ENCODE measurements around the gene PRKACG.

The PRKACG gene

DNA sequence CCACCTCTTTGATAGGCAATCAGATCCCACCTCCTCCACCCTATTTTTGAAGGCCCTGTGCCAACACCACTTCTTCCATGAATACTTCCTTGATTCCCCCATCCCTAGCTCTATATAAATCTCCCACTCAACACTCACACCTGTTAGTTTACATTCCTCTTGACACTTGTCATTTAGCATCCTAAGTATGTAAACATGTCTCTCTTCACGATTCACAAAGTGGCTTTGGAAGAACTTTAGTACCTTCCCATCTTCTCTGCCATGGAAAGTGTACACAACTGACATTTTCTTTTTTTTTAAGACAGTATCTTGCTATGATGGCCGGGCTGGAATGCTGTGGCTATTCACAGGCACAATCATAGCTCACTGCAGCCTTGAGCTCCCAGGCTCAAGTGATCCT lies 20.2 kb upstream of the PRKACG start:
- TF ChIP-seq, protein P1, sequence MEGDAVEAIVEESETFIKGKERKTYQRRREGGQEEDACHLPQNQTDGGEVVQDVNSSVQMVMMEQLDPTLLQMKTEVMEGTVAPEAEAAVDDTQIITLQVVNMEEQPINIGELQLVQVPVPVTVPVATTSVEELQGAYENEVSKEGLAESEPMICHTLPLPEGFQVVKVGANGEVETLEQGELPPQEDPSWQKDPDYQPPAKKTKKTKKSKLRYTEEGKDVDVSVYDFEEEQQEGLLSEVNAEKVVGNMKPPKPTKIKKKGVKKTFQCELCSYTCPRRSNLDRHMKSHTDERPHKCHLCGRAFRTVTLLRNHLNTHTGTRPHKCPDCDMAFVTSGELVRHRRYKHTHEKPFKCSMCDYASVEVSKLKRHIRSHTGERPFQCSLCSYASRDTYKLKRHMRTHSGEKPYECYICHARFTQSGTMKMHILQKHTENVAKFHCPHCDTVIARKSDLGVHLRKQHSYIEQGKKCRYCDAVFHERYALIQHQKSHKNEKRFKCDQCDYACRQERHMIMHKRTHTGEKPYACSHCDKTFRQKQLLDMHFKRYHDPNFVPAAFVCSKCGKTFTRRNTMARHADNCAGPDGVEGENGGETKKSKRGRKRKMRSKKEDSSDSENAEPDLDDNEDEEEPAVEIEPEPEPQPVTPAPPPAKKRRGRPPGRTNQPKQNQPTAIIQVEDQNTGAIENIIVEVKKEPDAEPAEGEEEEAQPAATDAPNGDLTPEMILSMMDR (IDR thresholded peaks at IDR 0.05; ENCODE audit: low read length) = no peak
- TF ChIP-seq EZH2 (IDR thresholded peaks at IDR 0.05; ENCODE audit: borderline replicate concordance, low read length) = no peak
- no peak overlapping the region for H3K4me3 ChIP-seq (ENCODE audit: low read depth, low read length, poor library complexity, severe bottlenecking)
- no peaks in the 10 kb centered on the region for H4K20me1 ChIP-seq (ENCODE audit: insufficient read depth, low read length)
- H3F3A ChIP-seq (ENCODE audit: insufficient read depth, low read length) = no peaks in the 10 kb centered on the region
- H3K36me3 ChIP-seq (ENCODE audit: insufficient read depth, low read length) = no peaks in the 10 kb centered on the region; the same call in 1 of the 2 replicates
- peaks cover 6% of the 10 kb centered on the region; the same call in 1 of the 2 replicates for H3K9me3 ChIP-seq (ENCODE audit: low read length)
- H3K4me2 ChIP-seq (ENCODE audit: low read length) = no peak overlapping the region
- H3K27me3 ChIP-seq (ENCODE audit: insufficient read depth, low read length) = 0 out of 2 replicates have a peak, but pooled peaks cover 4% of the 10 kb centered on the region
- peaks cover 10% of the 10 kb centered on the region for H3K4me1 ChIP-seq (ENCODE audit: insufficient read depth, low read length, severe bottlenecking)
- H3K79me2 ChIP-seq (ENCODE audit: insufficient read depth, low read length) = peaks cover 10% of the 10 kb centered on the region; the same call in 1 of the 2 replicates
- no peak overlapping the region for H3K9ac ChIP-seq (ENCODE audit: low read length)
- no peaks in the 10 kb centered on the region for H3K9me2 ChIP-seq (ENCODE audit: low read depth, low read length)
- H2AFZ ChIP-seq (ENCODE audit: low read length) = no peak overlapping the region
- no peak overlapping the region for H3K27ac ChIP-seq (ENCODE audit: low read depth, low read length, poor library complexity, severe bottlenecking)

DNA sequence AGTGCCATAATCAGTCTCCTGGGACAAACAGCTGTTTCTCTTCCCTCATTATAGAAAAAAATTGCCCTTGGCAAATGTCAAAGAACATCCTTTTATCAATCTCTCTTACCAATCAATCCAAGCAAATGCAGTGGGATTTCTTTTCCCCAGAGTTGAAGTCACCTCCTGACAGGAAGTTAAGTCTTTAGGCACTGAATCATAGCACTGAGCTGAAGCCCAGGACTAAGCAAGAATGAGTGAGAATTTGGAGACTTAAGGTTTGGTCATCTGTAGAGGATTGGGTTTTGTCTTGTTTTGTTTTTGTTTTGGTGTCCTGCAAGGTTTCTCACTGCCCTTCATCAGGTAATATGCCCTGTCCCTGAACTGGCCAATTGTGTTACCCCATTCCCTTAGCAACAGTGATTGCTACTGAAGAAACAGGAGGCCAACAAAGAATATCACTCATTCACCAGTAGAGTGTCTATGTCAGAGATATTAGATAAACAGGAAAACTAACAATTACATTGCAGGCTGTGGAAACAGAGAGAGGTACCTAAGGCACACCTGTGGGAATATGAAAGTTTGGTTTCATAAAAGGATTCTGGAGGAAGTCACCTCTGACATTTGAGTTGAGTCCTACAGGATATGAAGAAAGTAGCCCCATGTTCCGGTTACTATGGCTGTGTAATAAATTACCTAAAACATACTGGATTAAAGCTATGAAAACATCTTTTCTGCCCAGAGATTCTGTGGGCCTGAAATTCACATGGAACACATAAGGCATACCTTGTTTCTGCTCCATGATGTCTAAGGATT lies 17.1 kb upstream of the PRKACG start:
- H3K4me1 ChIP-seq (ENCODE audit: insufficient read depth, low read length, severe bottlenecking) = no peaks in the 10 kb centered on the region
- no peak overlapping the region for H3K9ac ChIP-seq (ENCODE audit: low read length)
- TF ChIP-seq EZH2 (IDR thresholded peaks at IDR 0.05; ENCODE audit: borderline replicate concordance, low read length) = no peak
- TF ChIP-seq, protein P1 (IDR thresholded peaks at IDR 0.05; ENCODE audit: low read length) = no peak
- H3K36me3 ChIP-seq (ENCODE audit: insufficient read depth, low read length) = no peaks in the 10 kb centered on the region; the same call in 1 of the 2 replicates
- H3K9me2 ChIP-seq (ENCODE audit: low read depth, low read length) = no peaks in the 10 kb centered on the region
- H3K27me3 ChIP-seq (ENCODE audit: insufficient read depth, low read length) = 0 out of 2 replicates have a peak, but pooled peaks cover 4% of the 10 kb centered on the region
- no peak overlapping the region for H3K4me2 ChIP-seq (ENCODE audit: low read length)
- H3K9me3 ChIP-seq (ENCODE audit: low read length) = peaks cover 6% of the 10 kb centered on the region; the same call in 1 of the 2 replicates
- H3K4me3 ChIP-seq (ENCODE audit: low read depth, low read length, poor library complexity, severe bottlenecking) = no peak overlapping the region
- H4K20me1 ChIP-seq (ENCODE audit: insufficient read depth, low read length) = no peaks in the 10 kb centered on the region
- H3F3A ChIP-seq (ENCODE audit: insufficient read depth, low read length) = no peaks in the 10 kb centered on the region
- H3K27ac ChIP-seq (ENCODE audit: low read depth, low read length, poor library complexity, severe bottlenecking) = no peak overlapping the region
- H3K79me2 ChIP-seq (ENCODE audit: insufficient read depth, low read length) = peaks cover under 1% of the 10 kb centered on the region; the same call in 1 of the 2 replicates
- no peak overlapping the region for H2AFZ ChIP-seq (ENCODE audit: low read length)

DNA sequence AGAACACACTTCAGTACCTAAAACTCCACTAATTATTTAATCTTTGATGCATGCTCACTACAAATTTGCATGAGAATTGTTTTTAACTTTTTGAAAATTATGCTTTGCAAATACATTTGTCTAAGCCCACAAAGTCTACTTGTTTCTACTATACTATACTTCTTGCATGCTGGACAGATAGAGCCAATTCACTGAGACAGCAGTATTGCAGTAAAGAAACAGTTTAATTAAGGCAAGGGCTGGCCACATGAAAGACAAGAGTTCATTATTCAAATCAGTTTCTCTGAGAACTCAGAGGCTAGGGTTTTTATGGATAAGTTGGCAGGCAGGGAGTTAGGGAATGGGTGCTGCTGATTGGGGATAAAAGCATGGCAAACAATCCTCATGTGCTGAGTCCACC lies 15.6 kb upstream of the PRKACG start:
- Histone ChIP-seq H3K9me2 (ENCODE audit: low read depth, low read length) (no peaks in the 10 kb centered on the region), H3K4me1 (ENCODE audit: insufficient read depth, low read length, severe bottlenecking) (no peaks in the 10 kb centered on the region), H3K9ac (ENCODE audit: low read length) (no peak overlapping the region), H3K36me3 (ENCODE audit: insufficient read depth, low read length) (no peaks in the 10 kb centered on the region; the same call in 1 of the 2 replicates), H3K27ac (ENCODE audit: low read depth, low read length, poor library complexity, severe bottlenecking) (no peak overlapping the region), H3K9me3 (ENCODE audit: low read length) (peaks cover 6% of the 10 kb centered on the region; the same call in 1 of the 2 replicates), H3K27me3 (ENCODE audit: insufficient read depth, low read length) (0 out of 2 replicates have a peak, but pooled peaks cover 4% of the 10 kb centered on the region), H3K4me2 (ENCODE audit: low read length) (no peak overlapping the region), H2AFZ (ENCODE audit: low read length) (no peak overlapping the region), H3F3A (ENCODE audit: insufficient read depth, low read length) (no peaks in the 10 kb centered on the region), H3K79me2 (ENCODE audit: insufficient read depth, low read length) (no peaks in the 10 kb centered on the region), H3K4me3 (ENCODE audit: low read depth, low read length, poor library complexity, severe bottlenecking) (no peak overlapping the region), H4K20me1 (ENCODE audit: insufficient read depth, low read length) (no peaks in the 10 kb centered on the region)
- TF ChIP-seq EZH2 (IDR thresholded peaks at IDR 0.05; ENCODE audit: borderline replicate concordance, low read length) = no peak
- TF ChIP-seq, protein P1 (IDR thresholded peaks at IDR 0.05; ENCODE audit: low read length) = no peak
